ENCODE measurements around the gene NGFR. TPM values are rescaled to one million over a fixed set of nuclear protein-coding genes. Genes with fewer than 3 reads are reported as not detected.

Gene NGFR
- total RNA-seq, 1 donor from 2014 or later = 20.4 TPM

- Histone ChIP-seq H3K4me1 (ENCODE audit: control insufficient read depth in 3 of 3, insufficient read depth in 3 of 3, low read length in 3 of 3) (peaks cover 0 to 6% (median 3%) of the 10 kb centered on the region in 3 donors), H3K36me3 (ENCODE audit: control insufficient read depth in 3 of 3, insufficient read depth in 3 of 3, low read length in 3 of 3) (no peaks in the 10 kb centered on the region), H3K4me3 (ENCODE audit: low read length in 3 of 3) (no peak overlapping the region), H3K9me3 (ENCODE audit: control insufficient read depth in 3 of 3, low read length in 3 of 3) (no peaks in the 10 kb centered on the region), H3K9ac (ENCODE audit: low read depth in 1 of 3, low read length in 3 of 3) (no peak overlapping the region), H3K27me3 (ENCODE audit: control insufficient read depth in 3 of 3, insufficient read depth in 3 of 3, low read length in 3 of 3) (peaks cover 0 to 6% (median 5%) of the 10 kb centered on the region in 3 donors), H3K27ac (ENCODE audit: low read depth, low read length) (no peak overlapping the region)
Observed at GRCh38 chr17:49528966-49529365, 33.9 kb downstream of the NGFR start.

- H3K36me3 ChIP-seq (ENCODE audit: control insufficient read depth in 3 of 3, insufficient read depth in 3 of 3, low read length in 3 of 3) = no peaks in the 10 kb centered on the region
- H3K27me3 ChIP-seq (ENCODE audit: control insufficient read depth in 3 of 3, insufficient read depth in 3 of 3, low read length in 3 of 3) = peaks cover 0 to 6% (median 4%) of the 10 kb centered on the region in 3 donors
- H3K4me1 ChIP-seq (ENCODE audit: control insufficient read depth in 3 of 3, insufficient read depth in 3 of 3, low read length in 3 of 3) = peaks cover 0 to 3% (median 3%) of the 10 kb centered on the region in 3 donors
- no peak overlapping the region for H3K4me3 ChIP-seq (ENCODE audit: low read length in 3 of 3)
- no peaks in the 10 kb centered on the region for H3K9me3 ChIP-seq (ENCODE audit: control insufficient read depth in 3 of 3, low read length in 3 of 3)
- H3K9ac ChIP-seq (ENCODE audit: low read depth in 1 of 3, low read length in 3 of 3) = no peak overlapping the region
- no peak overlapping the region for H3K27ac ChIP-seq (ENCODE audit: low read depth, low read length)
Observed at GRCh38 chr17:49530118-49530517, 35.0 kb downstream of the NGFR start.

GRCh38 chr17:49543860-49544259 is 48.8 kb downstream of the NGFR start:
- Histone ChIP-seq H3K4me1 (ENCODE audit: control insufficient read depth in 3 of 3, insufficient read depth in 3 of 3, low read length in 3 of 3) (peaks cover 3 to 14% (median 3%) of the 10 kb centered on the region in 3 donors), H3K27ac (ENCODE audit: low read depth, low read length) (no peak overlapping the region), H3K9me3 (ENCODE audit: control insufficient read depth in 3 of 3, low read length in 3 of 3) (no peaks in the 10 kb centered on the region), H3K27me3 (ENCODE audit: control insufficient read depth in 3 of 3, insufficient read depth in 3 of 3, low read length in 3 of 3) (peaks cover 0 to 10% (median 2%) of the 10 kb centered on the region in 3 donors), H3K4me3 (ENCODE audit: low read length in 3 of 3) (no peak overlapping the region), H3K9ac (ENCODE audit: low read depth in 1 of 3, low read length in 3 of 3) (no peak overlapping the region), H3K36me3 (ENCODE audit: control insufficient read depth in 3 of 3, insufficient read depth in 3 of 3, low read length in 3 of 3) (no peaks in the 10 kb centered on the region)

GRCh38 chr17:49545007-49545660 is 50.0 kb downstream of the NGFR start:
- no peaks in the 10 kb centered on the region for H3K36me3 ChIP-seq (ENCODE audit: control insufficient read depth in 3 of 3, insufficient read depth in 3 of 3, low read length in 3 of 3)
- H3K27me3 ChIP-seq (ENCODE audit: control insufficient read depth in 3 of 3, insufficient read depth in 3 of 3, low read length in 3 of 3) = peaks cover 0 to 10% (median 2%) of the 10 kb centered on the region in 3 donors
- H3K27ac ChIP-seq (ENCODE audit: low read depth, low read length) = no peak overlapping the region
- no peak overlapping the region for H3K9ac ChIP-seq (ENCODE audit: low read depth in 1 of 3, low read length in 3 of 3)
- no peaks in the 10 kb centered on the region for H3K9me3 ChIP-seq (ENCODE audit: control insufficient read depth in 3 of 3, low read length in 3 of 3)
- peaks cover 3 to 14% (median 3%) of the 10 kb centered on the region in 3 donors for H3K4me1 ChIP-seq (ENCODE audit: control insufficient read depth in 3 of 3, insufficient read depth in 3 of 3, low read length in 3 of 3)
- H3K4me3 ChIP-seq (ENCODE audit: low read length in 3 of 3) = no peak overlapping the region

- Histone ChIP-seq H3K27ac (ENCODE audit: low read depth, low read length) (no peak overlapping the region), H3K36me3 (ENCODE audit: control insufficient read depth in 3 of 3, insufficient read depth in 3 of 3, low read length in 3 of 3) (no peaks in the 10 kb centered on the region), H3K4me1 (ENCODE audit: control insufficient read depth in 3 of 3, insufficient read depth in 3 of 3, low read length in 3 of 3) (peaks cover 3 to 14% (median 3%) of the 10 kb centered on the region in 3 donors), H3K9me3 (ENCODE audit: control insufficient read depth in 3 of 3, low read length in 3 of 3) (no peaks in the 10 kb centered on the region), H3K4me3 (ENCODE audit: low read length in 3 of 3) (no peak overlapping the region), H3K27me3 (ENCODE audit: control insufficient read depth in 3 of 3, insufficient read depth in 3 of 3, low read length in 3 of 3) (peaks cover 0 to 10% (median 2%) of the 10 kb centered on the region in 3 donors), H3K9ac (ENCODE audit: low read depth in 1 of 3, low read length in 3 of 3) (no peak overlapping the region)
Observed at GRCh38 chr17:49545806-49546545, 50.9 kb downstream of the NGFR start.

- Histone ChIP-seq H3K27ac (ENCODE audit: low read depth, low read length) (no peak overlapping the region), H3K9me3 (ENCODE audit: control insufficient read depth in 3 of 3, low read length in 3 of 3) (no peaks in the 10 kb centered on the region), H3K27me3 (ENCODE audit: control insufficient read depth in 3 of 3, insufficient read depth in 3 of 3, low read length in 3 of 3) (peaks cover 0 to 10% (median 2%) of the 10 kb centered on the region in 3 donors), H3K4me3 (ENCODE audit: low read length in 3 of 3) (no peak overlapping the region), H3K36me3 (ENCODE audit: control insufficient read depth in 3 of 3, insufficient read depth in 3 of 3, low read length in 3 of 3) (no peaks in the 10 kb centered on the region), H3K9ac (ENCODE audit: low read depth in 1 of 3, low read length in 3 of 3) (no peak overlapping the region), H3K4me1 (ENCODE audit: control insufficient read depth in 3 of 3, insufficient read depth in 3 of 3, low read length in 3 of 3) (peaks cover 3 to 14% (median 3%) of the 10 kb centered on the region in 3 donors)
Observed at GRCh38 chr17:49546546-49547535, 51.7 kb downstream of the NGFR start.

GRCh38 chr17:49547566-49547965 is 52.5 kb downstream of the NGFR start:
- Histone ChIP-seq H3K27ac (ENCODE audit: low read depth, low read length) (no peak overlapping the region), H3K36me3 (ENCODE audit: control insufficient read depth in 3 of 3, insufficient read depth in 3 of 3, low read length in 3 of 3) (no peaks in the 10 kb centered on the region), H3K4me3 (ENCODE audit: low read length in 3 of 3) (no peak overlapping the region), H3K9ac (ENCODE audit: low read depth in 1 of 3, low read length in 3 of 3) (peak overlapping the region in 1 of 3 donors; percentile 40), H3K27me3 (ENCODE audit: control insufficient read depth in 3 of 3, insufficient read depth in 3 of 3, low read length in 3 of 3) (peaks cover 0 to 10% (median 2%) of the 10 kb centered on the region in 3 donors), H3K9me3 (ENCODE audit: control insufficient read depth in 3 of 3, low read length in 3 of 3) (no peaks in the 10 kb centered on the region), H3K4me1 (ENCODE audit: control insufficient read depth in 3 of 3, insufficient read depth in 3 of 3, low read length in 3 of 3) (peaks cover 3 to 14% (median 3%) of the 10 kb centered on the region in 3 donors)

GRCh38 chr17:49548051-49548505 is 53.0 kb downstream of the NGFR start:
- H3K9me3 ChIP-seq (ENCODE audit: control insufficient read depth in 3 of 3, low read length in 3 of 3) = no peaks in the 10 kb centered on the region

GRCh38 chr17:49548506-49549310 is 53.6 kb downstream of the NGFR start:
- no peak overlapping the region for H3K4me3 ChIP-seq (ENCODE audit: low read length in 3 of 3)
- H3K27me3 ChIP-seq (ENCODE audit: control insufficient read depth in 3 of 3, insufficient read depth in 3 of 3, low read length in 3 of 3) = peaks cover 0 to 13% (median 2%) of the 10 kb centered on the region in 3 donors
- no peaks in the 10 kb centered on the region for H3K36me3 ChIP-seq (ENCODE audit: control insufficient read depth in 3 of 3, insufficient read depth in 3 of 3, low read length in 3 of 3)
- no peak overlapping the region for H3K27ac ChIP-seq (ENCODE audit: low read depth, low read length)
- H3K9me3 ChIP-seq (ENCODE audit: control insufficient read depth in 3 of 3, low read length in 3 of 3) = no peaks in the 10 kb centered on the region
- peaks cover 3 to 14% (median 3%) of the 10 kb centered on the region in 3 donors for H3K4me1 ChIP-seq (ENCODE audit: control insufficient read depth in 3 of 3, insufficient read depth in 3 of 3, low read length in 3 of 3)
- H3K9ac ChIP-seq (ENCODE audit: low read depth in 1 of 3, low read length in 3 of 3) = peak overlapping the region in 1 of 3 donors; percentile 9

More at GRCh38 chr17:49548051-49548505, 53.0 kb downstream of the NGFR start:
- Histone ChIP-seq H3K4me3 (ENCODE audit: low read length in 3 of 3) (no peak overlapping the region), H3K27ac (ENCODE audit: low read depth, low read length) (no peak overlapping the region), H3K36me3 (ENCODE audit: control insufficient read depth in 3 of 3, insufficient read depth in 3 of 3, low read length in 3 of 3) (no peaks in the 10 kb centered on the region), H3K4me1 (ENCODE audit: control insufficient read depth in 3 of 3, insufficient read depth in 3 of 3, low read length in 3 of 3) (peaks cover 3 to 14% (median 3%) of the 10 kb centered on the region in 3 donors), H3K27me3 (ENCODE audit: control insufficient read depth in 3 of 3, insufficient read depth in 3 of 3, low read length in 3 of 3) (peaks cover 0 to 10% (median 2%) of the 10 kb centered on the region in 3 donors), H3K9ac (ENCODE audit: low read depth in 1 of 3, low read length in 3 of 3) (peak overlapping the region in 1 of 3 donors; percentile 9)
